HG02970 (cell line): Measurements from ENCODE around the gene NMRK1.

Experiments
- ATAC-seq: cut with Tn5 transposase; IDR thresholded peaks from one replicate; pipeline ENCODE4 v1.9.1; 2021; ENCODE audit warnings: mild to moderate bottlenecking, moderate library complexity, moderate number of reproducible peaks; ENCODE audit not compliant: unreplicated experiment, low FRiP score

The NMRK1 gene

DNA sequence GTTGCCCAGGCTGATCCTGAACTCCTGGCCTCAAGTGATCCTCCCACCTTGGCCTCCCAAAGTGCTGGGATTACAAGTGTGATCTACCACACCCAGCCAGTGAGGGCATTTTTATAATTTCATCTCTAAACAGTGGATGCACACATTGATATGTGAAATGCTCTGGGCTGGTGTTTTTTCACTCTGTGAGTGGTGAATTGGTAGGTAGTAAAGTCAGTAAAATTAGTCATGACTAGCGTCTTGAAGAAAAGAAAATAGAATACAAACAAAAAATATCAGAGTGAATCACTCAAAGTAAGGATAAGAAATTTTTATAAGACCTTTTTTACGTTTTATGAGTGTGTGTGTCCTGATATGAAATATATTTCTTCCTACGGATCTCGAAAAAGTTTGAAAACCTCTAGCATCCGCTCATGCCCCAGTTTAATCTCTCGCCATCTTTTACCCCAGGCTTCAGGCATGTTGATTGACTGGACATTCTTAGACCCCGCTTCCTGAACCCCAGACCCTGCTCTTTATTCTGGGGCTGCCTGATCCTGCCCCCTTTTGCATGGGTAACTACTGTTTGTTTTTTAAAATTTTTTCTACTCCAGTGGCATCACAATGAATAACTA, 14.3 kb upstream of the NMRK1 start:
- no peak for ATAC-seq

DNA sequence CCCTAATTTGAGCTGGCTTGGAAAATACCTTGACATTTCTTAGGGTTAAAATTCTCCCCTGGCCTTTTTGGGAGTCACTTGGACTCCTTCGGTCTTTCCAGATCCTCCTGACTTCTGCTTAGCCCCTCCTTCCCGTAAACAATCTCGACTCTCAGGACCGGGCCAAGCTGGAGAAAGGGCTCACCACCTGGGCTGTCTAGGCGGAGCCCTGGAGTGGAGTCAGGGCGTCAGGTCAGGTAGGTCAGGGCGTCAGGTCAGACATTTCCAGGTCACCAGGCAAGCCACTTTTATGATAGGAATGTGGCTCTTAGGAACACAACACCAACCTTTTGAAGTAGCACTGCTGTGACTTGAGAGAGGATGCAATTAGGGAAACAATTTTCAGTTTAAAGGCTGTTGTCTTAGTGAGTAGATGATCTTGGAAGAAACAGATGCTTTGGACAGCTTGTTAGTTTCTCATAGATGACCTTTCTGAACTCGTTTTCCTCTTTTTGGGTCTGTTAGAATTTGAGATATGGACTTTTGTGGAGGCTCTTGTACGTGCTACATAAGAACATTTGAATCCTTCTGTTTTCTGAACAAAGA, 13.1 kb upstream of the NMRK1 start:
- ATAC-seq: no peak

DNA sequence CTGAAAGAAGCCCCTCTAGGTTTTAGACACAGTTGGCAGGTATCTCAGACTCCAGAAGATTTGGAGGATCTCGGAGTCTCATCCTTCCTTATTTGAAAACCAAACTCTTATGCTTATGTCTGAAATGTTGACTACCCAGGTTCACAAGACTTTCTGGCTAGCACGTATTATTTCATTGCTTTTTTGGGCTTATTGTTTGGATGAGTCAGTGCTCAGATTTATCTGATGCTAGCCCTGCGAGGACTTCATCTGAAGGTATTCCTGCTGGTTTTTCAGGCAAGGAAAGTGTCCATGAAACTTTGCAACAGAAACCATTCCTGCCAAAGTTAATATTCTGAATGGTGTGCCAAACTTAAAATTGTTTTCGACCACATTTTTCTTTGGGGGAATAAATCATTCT, 8.8 kb upstream of the NMRK1 start:
- no peak for ATAC-seq

DNA sequence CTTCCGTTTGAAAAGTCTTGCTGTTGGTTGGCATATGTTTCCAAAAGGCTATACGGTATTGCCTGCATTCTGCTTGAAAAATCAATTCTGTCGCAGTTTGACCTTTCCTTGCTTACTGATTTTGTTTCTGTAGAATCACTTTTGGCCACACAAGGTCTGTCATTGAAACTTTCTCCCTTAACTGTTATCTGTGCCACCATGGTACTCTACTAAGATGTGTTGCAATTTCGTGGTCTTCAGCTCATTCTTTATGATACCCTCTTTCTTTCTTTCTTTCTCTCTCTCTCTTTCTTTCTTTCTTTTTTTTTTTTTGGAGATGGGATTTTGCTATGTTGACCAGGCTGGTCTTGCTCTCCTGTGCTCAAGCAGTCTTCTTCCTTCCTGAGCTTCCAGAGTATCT, 4.8 kb upstream of the NMRK1 start:
- no peak for ATAC-seq

DNA sequence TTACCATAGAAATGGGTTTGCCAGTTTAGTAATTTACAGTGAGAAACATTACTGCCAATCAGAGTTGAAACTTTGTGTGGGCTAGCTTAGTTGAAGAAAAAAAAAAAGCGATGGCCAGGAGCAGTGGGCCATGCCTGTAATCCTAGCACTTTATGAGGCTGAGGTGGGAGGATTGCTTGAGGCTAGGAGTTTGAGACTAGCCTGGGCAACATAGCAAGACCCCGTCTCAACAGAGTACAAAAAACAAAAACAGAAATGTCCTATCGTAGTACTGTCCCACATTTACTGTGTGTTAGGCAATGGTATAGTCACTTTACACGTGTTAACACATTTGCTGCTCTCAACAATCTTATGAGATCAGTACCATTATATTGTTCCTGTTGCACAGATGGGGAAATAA, 2.6 kb upstream of the NMRK1 start:
- ATAC-seq: no peak

DNA sequence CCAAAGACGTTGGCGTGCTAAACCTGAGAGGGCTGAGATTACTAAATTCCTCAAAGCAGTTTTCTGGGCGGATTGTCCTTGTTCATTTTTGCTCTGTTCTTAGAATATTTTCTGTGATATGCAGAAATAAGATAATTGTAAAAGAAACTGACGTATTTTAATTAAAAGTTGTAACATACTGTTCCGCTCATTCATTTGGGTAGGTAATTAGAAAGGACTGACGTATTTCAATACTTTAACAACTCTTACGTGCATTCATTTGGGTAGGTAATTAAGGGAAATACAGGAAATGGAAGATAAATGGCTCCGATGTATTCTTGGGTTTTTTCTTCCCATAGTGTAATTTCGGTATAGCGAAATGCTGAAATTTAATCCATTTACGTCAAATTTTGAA, 1.4 kb upstream of the NMRK1 start:
- no peak for ATAC-seq

DNA sequence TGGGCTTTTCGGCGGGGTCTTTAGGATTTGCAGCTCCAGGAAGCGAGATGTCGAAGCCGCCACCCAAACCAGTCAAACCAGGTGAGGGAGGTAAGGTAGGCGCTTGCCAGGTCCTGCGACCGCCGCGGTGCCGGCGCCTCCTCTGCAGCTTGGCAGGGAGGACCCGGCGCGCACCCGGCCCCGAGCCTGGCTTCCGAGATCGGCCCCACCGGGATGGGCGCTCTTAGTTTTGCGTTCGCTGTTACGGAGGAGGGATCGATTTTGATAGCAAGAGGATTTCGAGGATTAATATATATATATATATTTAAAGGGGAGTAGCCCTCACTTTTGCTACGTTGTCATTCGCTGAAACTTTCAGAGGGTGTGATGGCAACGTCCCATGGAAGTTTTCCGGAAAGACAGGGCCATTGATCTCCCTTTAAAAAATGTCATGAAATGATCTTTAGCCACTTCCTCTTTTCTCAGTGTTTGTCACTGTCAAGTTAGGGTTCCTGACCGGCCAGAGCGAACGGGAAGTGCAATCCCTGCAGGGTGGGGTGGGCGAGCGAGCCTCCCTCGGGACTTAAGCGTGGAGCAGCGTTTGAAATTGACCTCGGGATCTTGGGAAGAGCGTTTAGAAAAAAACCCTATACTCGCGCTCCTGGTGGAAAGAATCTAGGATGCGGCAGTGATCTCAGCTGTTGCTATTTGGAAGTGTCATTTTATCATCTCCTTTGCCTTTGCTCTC, 854 bp upstream of the NMRK1 start:
- ATAC-seq: peak; percentile 32

DNA sequence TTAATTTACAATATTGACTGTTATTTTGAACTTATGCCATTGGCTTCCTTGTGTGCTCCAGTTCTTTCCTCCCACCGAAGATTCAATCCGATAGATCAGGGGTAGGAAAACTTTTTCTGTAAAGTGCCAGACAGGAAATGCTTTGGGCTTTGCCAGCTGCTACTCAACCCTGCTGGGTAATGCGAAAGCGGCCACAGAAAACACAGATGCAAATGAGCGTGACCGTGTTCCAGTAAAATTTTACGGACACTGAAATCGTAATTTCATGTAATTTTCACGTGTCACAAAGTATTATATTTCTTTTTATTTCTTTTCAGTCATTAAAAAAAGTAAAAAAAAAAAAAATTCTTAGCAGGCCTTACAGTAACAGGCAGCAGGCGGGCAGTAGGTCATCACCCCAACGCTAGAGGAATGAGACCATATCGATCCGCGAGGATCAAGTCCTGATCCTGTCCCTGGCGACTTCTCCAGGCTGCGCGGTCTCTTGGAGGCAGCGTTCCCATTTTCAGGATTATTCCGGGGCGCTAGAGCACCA, 599 bp downstream of the NMRK1 start:
- ATAC-seq: no peak

DNA sequence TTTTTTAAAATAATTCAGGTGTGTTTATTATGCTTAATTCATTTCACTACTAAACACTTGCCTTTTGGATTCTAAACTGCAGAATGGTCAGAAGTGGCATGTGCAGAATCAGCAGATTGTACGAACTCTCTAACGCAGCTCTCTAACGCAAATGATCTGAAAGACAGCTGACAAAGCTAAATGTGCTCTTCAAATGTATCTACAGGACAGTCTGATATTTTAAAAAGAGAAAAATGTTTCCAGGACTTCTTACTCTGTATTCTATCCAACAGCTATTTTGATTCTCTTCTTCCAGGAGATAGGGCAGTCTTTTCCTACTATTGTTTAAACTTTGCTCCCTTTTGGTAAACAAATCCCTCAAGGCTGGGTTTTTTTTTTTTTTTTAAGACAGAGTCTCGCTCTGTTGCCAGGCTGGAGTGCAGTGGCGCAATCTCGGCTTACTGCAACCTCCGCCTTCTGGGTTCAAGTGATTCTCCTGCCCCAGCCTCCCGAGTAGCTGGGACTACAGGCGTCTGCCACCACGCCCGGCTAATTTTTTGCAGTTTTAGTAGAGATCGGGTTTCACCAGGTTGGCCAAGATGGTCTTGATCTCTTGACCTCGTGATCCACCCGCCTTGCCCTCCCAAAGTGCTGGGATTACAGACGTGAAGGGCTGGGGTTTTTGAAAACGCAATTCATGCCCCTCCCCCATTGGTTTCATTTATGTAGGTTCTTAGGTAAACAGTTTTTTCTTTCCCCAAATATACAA, 1.2 kb downstream of the NMRK1 start:
- ATAC-seq: no peak

DNA sequence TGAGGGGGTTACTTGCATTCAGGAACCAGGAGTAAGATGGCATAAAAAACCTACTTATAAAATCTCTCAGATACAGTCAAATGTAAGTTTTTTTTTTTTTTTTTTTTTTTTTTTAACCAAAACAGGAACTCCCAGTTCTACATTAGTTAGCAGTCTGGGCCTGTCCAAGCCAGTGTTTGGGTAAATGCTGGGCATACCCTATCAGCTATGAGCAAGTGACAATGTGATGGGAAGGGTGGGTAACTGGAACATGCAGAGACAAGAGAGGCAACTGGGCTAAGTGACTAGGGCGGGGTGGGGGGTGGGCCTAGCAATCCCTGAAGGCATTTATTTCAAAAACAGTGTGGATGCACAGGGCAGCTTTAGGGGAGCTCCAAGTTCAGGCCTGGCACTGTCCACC, 2.3 kb downstream of the NMRK1 start:
- ATAC-seq: no peak

DNA sequence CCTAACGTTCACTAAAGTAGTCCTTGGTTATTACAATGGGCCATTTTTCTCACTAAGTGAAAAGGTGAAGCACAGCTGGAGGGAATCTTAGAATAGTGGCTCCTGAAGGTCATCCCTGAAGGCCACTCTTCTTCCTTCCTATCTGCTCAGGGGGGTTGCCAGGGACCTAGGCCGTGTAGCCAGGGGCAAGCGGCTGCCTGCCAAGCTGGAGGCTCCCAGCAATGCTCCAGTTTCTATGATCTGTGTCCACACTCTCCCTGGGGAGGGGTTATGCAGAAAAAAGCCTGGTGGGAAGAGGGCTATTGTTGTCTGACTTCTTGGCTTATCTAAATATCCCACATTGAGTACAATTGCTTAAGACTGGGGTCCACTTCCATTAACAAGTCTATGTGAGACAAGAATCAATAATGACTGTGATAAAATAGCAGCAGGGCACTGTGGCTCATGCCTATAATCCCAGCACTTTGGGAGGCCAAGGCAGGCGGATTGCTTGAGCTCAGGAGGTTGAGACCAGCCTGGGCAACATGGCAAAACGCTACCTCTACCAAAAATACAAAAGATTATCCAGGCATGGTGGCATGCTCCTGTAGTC, 3.8 kb downstream of the NMRK1 start:
- no peak for ATAC-seq

DNA sequence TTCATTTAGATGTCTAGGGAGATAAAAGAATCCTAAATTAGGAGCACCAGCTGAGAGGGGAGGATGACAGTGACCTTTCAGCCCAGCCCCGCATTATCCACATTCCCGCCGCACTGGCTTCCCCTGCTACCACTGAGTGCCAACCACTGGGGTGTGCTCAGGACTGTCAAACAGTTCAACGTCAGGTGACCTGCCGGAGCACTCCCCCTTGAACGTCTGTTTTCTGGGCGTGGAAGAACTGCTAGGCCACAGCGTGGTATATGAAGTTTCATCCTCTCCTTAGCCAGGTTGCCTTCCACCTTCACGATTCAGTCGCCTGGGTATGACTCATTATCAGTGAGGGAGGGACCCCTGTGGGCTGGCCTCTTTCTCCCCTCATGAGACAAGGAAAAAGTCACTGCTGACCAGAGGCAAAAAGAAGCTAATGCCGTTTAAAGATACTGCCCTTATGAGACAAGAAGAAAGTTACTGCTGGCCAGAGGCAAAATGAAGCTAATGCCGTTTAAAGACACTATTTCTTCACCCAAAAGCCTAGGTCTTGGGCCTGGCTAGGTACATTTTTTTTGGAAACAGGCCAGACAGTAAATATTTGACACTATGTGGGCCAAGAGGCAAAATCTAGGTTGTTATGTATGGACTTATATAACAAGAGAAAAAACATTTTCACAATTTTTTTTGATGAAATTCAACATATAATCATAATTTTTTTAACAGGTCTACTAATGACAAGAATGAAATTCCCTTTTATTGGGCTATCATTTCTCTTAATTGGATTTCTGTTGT, 4.6 kb downstream of the NMRK1 start:
- ATAC-seq: no peak

DNA sequence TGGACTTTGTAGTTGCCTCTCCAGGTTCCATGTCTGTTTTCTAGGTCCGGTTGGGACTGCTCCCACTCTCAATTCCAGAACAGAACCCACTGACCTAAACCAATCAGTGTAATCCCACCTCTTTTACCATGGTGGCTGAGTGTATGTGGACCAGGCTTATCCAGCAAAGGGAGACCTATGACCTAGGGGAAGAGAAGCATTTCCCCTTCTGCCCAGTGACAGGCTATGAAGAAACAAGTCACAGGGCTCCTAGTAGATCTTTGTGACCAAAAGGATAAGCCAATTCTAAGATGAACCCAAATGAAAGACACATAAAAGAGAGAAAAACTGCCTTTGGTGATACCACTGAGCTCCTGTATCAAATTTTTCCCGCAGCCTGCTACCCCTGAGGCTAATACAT, 6.3 kb downstream of the NMRK1 start:
- no peak for ATAC-seq

DNA sequence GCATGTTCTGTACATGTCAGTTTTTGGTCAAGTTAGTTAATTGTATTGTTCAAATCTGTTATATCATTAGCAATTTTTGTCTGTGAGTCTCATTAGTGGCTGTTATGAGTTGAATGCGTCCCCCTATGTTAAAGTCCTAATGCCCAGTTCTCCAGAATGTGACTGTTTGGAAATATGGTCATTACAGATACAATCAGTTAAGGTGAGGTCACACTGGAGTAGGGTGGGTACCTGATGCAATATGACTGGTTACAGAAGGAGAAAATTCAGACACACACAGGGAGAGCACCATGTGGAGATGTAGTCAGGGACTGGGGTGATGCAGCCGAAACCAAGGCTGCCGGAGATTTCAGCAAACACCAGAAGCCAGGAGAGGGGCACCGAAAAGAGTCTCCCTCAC, 15.1 kb downstream of the NMRK1 start:
- ATAC-seq: no peak

DNA sequence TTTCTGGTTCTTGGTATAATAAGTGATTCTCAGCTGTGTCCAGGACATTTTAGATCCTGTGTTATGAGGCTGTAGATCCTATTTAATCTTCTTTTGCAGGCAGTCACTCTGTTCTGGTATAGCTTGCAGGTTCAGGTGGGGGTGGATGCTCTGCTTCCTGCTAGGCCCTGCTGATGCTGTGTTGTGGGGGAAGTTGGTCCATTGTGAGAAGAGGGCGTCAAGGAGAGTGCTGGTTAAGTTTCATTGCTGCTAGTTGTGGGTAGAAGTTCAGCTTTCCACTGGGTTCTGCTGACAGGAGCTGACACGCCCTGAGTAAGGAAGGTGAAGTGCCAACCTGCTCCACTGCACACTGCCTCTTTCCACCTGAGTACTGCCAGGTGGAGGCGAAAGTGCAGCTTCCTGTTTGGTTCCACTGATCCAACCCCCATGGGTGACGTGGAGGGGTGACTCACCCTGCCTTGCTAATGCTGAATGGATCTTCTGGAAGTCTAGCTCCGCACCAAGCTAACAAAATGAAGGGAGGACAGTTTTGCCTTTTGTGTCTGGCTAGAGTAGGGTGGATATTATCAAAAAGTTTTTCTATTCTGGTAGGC, 16.3 kb downstream of the NMRK1 start:
- ATAC-seq: no peak

DNA sequence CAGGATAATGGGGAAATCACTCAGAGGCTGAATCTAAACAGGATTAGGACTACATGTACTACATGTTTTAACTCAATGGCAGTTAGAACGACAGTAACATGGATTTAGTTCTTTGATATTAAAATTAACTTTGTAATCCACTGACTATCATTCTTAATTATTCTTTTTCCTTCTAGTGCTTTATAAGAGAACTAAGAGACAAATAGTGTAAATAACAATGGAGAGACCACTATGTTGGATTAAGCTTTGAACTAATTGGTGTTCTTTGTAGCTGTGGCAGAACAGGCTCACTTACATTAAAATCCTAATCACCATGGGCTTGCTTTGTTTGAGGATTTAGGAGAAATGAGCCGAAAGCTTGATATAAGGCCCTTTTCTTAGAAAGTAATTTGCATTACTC, 18.8 kb downstream of the NMRK1 start:
- no peak for ATAC-seq

DNA sequence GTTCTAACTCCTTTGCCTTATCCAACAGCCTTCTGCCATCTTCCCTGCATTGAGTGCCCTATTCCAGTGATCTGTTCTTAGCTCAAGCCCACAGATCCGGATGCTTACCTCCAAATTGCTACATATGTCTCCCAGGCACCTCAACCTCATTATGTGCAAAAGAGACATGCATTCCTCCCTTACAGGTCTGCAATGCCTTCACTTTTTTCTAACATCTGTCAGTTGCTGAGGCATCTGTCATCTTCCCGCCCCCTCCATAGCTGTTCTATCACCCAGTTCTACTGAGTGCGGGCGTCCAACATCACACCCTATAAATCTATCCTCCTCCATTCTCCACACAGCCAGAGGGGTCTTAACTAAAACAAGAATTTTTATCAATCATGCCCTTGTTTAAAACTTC, 20.1 kb downstream of the NMRK1 start:
- no peak for ATAC-seq

DNA sequence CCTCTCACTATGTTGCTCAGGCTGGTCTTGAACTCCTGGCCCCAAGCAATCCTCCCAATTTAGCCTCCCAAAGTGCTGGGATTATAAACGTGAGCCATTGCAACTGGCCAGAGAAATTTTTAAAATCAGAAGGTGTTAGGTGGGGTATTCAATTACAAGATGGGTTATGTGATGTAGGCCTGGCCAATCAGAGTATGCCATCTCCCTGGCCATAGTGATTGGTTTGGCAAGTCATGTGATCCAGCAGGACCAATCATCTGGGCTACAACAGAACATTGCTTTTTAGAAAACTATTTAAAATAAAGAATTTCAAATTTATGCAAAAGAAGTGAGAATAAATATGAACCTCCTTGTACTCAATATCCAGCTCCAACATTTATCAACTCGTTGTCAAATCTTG, 22.4 kb downstream of the NMRK1 start:
- ATAC-seq: no peak

DNA sequence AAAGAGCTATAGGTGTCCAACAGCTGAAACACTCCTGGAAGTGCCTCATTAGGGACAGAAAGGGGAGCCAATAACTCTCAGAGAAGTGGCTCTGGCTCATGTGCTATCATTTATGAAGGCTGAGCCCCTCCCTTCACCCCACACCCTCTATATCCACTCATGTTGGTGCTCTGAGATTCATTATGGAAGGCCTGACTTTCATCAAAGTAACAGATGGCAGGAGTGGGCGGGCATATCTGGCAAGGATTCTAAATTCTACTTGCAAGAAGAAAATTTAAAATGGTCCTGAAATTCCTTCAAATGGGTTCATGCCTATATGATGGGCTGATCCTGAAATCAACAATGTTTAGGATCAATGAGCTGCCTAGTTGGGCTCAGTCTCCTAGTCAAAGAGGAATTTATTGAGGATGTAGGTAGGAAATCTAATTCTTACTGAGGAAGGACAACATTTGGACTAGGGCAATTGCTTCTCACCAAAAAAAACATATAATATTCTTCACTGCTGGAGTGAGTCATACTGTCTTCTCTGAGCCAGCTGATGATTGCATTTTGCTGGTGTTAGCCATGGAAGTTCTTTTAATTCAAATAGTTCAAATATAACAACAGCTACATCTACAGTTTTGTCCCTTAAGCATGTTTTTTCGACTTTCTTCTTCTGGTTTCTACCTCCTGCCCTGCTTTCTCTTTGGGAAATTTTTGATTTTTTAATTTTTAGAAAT, 23.5 kb downstream of the NMRK1 start:
- ATAC-seq: no peak
